Measurements from ENCODE around the gene NGB. TPM values are rescaled to one million over a fixed set of nuclear protein-coding genes. Genes with fewer than 3 reads are reported as not detected.
A peak's percentile ranks its signal among the peaks of the same experiment; 100 is the strongest.
"Not testable (repeated sequence)": the region's sequence is repeated elsewhere in the genome, so short reads cannot be mapped to it uniquely, and the experiment has no call there.

Gene NGB
- total RNA-seq, 1 donor from 2014 or later, result 0.22 TPM

DNA sequence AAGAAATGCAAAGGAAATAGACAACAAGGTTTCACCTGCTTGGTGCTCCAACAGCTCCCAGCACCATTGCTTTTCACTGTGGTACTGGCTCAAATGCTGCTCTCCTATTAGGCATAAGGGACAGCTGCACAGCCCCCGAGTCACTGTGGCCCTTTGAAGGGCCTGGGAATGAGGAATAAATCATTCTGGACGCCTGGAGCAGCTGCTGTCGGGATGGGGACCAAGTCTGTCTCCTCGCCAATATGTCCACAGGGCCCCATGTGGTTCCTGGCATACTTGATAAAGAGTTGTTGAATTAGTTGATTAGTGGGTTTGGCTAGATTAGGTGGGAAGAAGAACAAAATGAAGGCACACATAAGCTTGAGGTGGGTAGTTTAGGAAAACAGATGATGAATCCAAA lies 13.1 kb upstream of the NGB start:
- DNase-seq, result no peak
- Mint-ChIP-seq H3K4me1 (ENCODE audit: low read depth, unreplicated experiment) (peaks cover 29% of the 10 kb centered on the region), H3K27me3 (ENCODE audit: unreplicated experiment) (no peaks in the 10 kb centered on the region), H3K27ac (ENCODE audit: unreplicated experiment) (peak overlapping the region; percentile 57), H3K4me3 (ENCODE audit: unreplicated experiment) (peak overlapping the region; percentile 31), H3K36me3 (ENCODE audit: unreplicated experiment) (no peaks in the 10 kb centered on the region), H3K9me3 (ENCODE audit: unreplicated experiment) (peaks cover 2% of the 10 kb centered on the region)
- TF ChIP-seq, protein P1, sequence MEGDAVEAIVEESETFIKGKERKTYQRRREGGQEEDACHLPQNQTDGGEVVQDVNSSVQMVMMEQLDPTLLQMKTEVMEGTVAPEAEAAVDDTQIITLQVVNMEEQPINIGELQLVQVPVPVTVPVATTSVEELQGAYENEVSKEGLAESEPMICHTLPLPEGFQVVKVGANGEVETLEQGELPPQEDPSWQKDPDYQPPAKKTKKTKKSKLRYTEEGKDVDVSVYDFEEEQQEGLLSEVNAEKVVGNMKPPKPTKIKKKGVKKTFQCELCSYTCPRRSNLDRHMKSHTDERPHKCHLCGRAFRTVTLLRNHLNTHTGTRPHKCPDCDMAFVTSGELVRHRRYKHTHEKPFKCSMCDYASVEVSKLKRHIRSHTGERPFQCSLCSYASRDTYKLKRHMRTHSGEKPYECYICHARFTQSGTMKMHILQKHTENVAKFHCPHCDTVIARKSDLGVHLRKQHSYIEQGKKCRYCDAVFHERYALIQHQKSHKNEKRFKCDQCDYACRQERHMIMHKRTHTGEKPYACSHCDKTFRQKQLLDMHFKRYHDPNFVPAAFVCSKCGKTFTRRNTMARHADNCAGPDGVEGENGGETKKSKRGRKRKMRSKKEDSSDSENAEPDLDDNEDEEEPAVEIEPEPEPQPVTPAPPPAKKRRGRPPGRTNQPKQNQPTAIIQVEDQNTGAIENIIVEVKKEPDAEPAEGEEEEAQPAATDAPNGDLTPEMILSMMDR (IDR thresholded peaks at IDR 0.05; ENCODE audit: partially characterized antibody, unreplicated experiment), result no peak

GRCh38 chr14:77281852-77282410 lies 10.9 kb upstream of the NGB start:
- H3K27ac Mint-ChIP-seq (ENCODE audit: unreplicated experiment), result no peak overlapping the region
- TF ChIP-seq, protein P1 (IDR thresholded peaks at IDR 0.05; ENCODE audit: partially characterized antibody, unreplicated experiment), result no peak
- no peaks in the 10 kb centered on the region for H3K27me3 Mint-ChIP-seq (ENCODE audit: unreplicated experiment)
- H3K9me3 Mint-ChIP-seq (ENCODE audit: unreplicated experiment), result peaks cover 2% of the 10 kb centered on the region
- no peaks in the 10 kb centered on the region for H3K36me3 Mint-ChIP-seq (ENCODE audit: unreplicated experiment)
- H3K4me3 Mint-ChIP-seq (ENCODE audit: unreplicated experiment), result no peak overlapping the region
- peaks cover 30% of the 10 kb centered on the region for H3K4me1 Mint-ChIP-seq (ENCODE audit: low read depth, unreplicated experiment)
- DNase-seq, result no peak

DNA sequence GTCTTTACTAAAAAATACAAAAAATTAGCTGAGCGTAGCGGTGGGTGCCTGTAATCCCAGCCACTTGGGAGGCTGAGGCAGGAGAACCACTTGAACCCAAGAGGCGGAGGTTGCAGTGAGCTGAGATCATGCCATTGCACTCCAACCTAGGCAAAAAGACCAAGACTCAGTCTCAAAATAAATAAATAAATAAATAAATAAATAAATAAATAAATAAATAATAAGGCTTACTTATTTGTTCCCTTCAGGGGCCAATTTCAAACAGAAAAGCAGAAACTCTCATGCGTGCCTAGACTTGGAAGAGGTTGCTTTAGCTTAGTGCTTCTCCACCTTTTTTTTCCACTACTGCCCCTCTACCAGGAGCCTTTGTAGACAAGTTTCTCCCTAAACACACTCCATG lies 9.9 kb upstream of the NGB start:
- H3K4me1 Mint-ChIP-seq (ENCODE audit: low read depth, unreplicated experiment), result peaks cover 31% of the 10 kb centered on the region
- not testable (repeated sequence) for H3K27ac Mint-ChIP-seq (ENCODE audit: unreplicated experiment); H3K27me3 Mint-ChIP-seq (ENCODE audit: unreplicated experiment); DNase-seq; H3K9me3 Mint-ChIP-seq (ENCODE audit: unreplicated experiment); H3K4me3 Mint-ChIP-seq (ENCODE audit: unreplicated experiment); H3K36me3 Mint-ChIP-seq (ENCODE audit: unreplicated experiment)

DNA sequence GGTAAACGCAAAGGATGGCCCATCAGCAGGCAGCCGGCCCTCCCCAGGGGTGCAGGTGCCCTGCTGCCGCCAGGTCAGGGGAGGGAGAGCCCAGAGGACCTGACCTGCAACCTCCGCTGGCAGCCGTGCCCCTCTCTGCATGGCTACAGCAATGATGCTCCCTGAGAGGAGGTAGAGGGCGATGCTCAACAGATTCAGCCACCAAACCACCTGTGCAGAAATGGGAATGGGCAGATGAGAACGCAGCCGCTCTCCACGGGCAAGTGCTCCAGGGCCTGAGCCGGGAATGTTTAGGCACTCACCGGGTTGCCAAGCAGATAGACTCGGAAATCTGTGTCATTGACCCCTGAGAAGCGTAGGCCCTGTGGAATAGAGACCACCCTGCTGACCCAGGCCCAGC lies 8.7 kb upstream of the NGB start:
- no peak overlapping the region for H3K4me3 Mint-ChIP-seq (ENCODE audit: unreplicated experiment)
- TF ChIP-seq, protein P1 (IDR thresholded peaks at IDR 0.05; ENCODE audit: partially characterized antibody, unreplicated experiment), result no peak
- H3K9me3 Mint-ChIP-seq (ENCODE audit: unreplicated experiment), result no peaks in the 10 kb centered on the region
- DNase-seq, result no peak
- peaks cover 2% of the 10 kb centered on the region for H3K27me3 Mint-ChIP-seq (ENCODE audit: unreplicated experiment)
- peaks cover 29% of the 10 kb centered on the region for H3K4me1 Mint-ChIP-seq (ENCODE audit: low read depth, unreplicated experiment)
- no peak overlapping the region for H3K27ac Mint-ChIP-seq (ENCODE audit: unreplicated experiment)
- H3K36me3 Mint-ChIP-seq (ENCODE audit: unreplicated experiment), result no peaks in the 10 kb centered on the region

GRCh38 chr14:77278461-77279230 lies 7.6 kb upstream of the NGB start:
- H3K9me3 Mint-ChIP-seq (ENCODE audit: unreplicated experiment), result no peaks in the 10 kb centered on the region
- no peak for DNase-seq
- no peak overlapping the region for H3K4me3 Mint-ChIP-seq (ENCODE audit: unreplicated experiment)
- TF ChIP-seq, protein P1 (IDR thresholded peaks at IDR 0.05; ENCODE audit: partially characterized antibody, unreplicated experiment), result no peak
- peaks cover 5% of the 10 kb centered on the region for H3K27me3 Mint-ChIP-seq (ENCODE audit: unreplicated experiment)
- no peaks in the 10 kb centered on the region for H3K36me3 Mint-ChIP-seq (ENCODE audit: unreplicated experiment)
- H3K27ac Mint-ChIP-seq (ENCODE audit: unreplicated experiment), result no peak overlapping the region
- H3K4me1 Mint-ChIP-seq (ENCODE audit: low read depth, unreplicated experiment), result peaks cover 26% of the 10 kb centered on the region

Data from glutamatergic neuron (in vitro differentiated cells).